PC-9 (cell line): ENCODE data around the gene FAM43B.

Experiments
- EZH2 ChIP-seq: fragments of 200-600 bp; sonication (generic); IDR thresholded peaks from 2 replicates; pipeline ENCODE4 v1.8.0; 2017; ENCODE audit warnings: antibody characterized with exemption, low read depth
- TF ChIP-seq, protein P1 (sequence below): fragments of 200-600 bp; sonication (generic); conservative IDR thresholded peaks from 2 replicates; pipeline ENCODE4 v1.6.1; 2017; ENCODE audit warnings: mixed run types, antibody characterized with exemption, mild to moderate bottlenecking, moderate library complexity

- TF ChIP-seq, protein P1, sequence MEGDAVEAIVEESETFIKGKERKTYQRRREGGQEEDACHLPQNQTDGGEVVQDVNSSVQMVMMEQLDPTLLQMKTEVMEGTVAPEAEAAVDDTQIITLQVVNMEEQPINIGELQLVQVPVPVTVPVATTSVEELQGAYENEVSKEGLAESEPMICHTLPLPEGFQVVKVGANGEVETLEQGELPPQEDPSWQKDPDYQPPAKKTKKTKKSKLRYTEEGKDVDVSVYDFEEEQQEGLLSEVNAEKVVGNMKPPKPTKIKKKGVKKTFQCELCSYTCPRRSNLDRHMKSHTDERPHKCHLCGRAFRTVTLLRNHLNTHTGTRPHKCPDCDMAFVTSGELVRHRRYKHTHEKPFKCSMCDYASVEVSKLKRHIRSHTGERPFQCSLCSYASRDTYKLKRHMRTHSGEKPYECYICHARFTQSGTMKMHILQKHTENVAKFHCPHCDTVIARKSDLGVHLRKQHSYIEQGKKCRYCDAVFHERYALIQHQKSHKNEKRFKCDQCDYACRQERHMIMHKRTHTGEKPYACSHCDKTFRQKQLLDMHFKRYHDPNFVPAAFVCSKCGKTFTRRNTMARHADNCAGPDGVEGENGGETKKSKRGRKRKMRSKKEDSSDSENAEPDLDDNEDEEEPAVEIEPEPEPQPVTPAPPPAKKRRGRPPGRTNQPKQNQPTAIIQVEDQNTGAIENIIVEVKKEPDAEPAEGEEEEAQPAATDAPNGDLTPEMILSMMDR = no peak
- TF ChIP-seq EZH2 = no peak
Observed at GRCh38 chr1:20538227-20538626, 14.1 kb upstream of the FAM43B start.
